T-helper 1 cell treated with Interleukin-12 subunit alpha and Interleukin-12 subunit beta and Interleukin-4 antibody, amounts not matched to agents 30 ng/mL and 1 ng/mL, for 36 hours (primary cell): ENCODE data around the gene CPXM2. TPM values are rescaled to one million over a fixed set of nuclear protein-coding genes. Genes with fewer than 3 reads are reported as not detected.
"Not testable (repeated sequence)": the region's sequence is repeated elsewhere in the genome, so short reads cannot be mapped to it uniquely, and the experiment has no call there.

Experiments
- intact Hi-C: fragments of 100-400 bp; cut with micrococcal nuclease; formaldehyde crosslinking; loops from one replicate; pipeline ENCODE4 v1.15.1; 2024
- total RNA-seq: library from RNA; stranded (reverse); gene quantifications from 2 replicates; pipeline ENCODE4 v1.2.3, GENCODE V29; 2022

The CPXM2 gene
- total RNA-seq, 1 donor from 2014 or later = not detected

GRCh38 chr10:123746942-123747341 lies 144.7 kb downstream of the CPXM2 start:
- intact Hi-C loops = no loop called here

GRCh38 chr10:123746520-123746919 lies 145.1 kb downstream of the CPXM2 start:
- intact Hi-C loops = no loop called here

GRCh38 chr10:123746061-123746460 lies 145.5 kb downstream of the CPXM2 start:
- intact Hi-C loops = no loop called here

GRCh38 chr10:123744224-123744536 lies 147.4 kb downstream of the CPXM2 start:
- intact Hi-C loops = no loop called here

GRCh38 chr10:123743441-123744223 lies 148.0 kb downstream of the CPXM2 start:
- intact Hi-C loops = no loop called here

- intact Hi-C loops = no loop called here
These were observed 148.7 kb downstream of the CPXM2 start for GRCh38 chr10:123742751-123743440.

- intact Hi-C loops = no loop called here
These were observed 149.9 kb downstream of the CPXM2 start for GRCh38 chr10:123741711-123742110.

- intact Hi-C loops = no loop called here
These were observed 150.5 kb downstream of the CPXM2 start for GRCh38 chr10:123741146-123741545.

GRCh38 chr10:123736917-123737316 lies 154.7 kb downstream of the CPXM2 start:
- intact Hi-C loops = not testable (repeated sequence)

GRCh38 chr10:123729523-123729922 lies 162.1 kb downstream of the CPXM2 start:
- intact Hi-C loops = no loop called here

GRCh38 chr10:123726836-123727235 lies 164.8 kb downstream of the CPXM2 start:
- intact Hi-C loops = no loop called here

GRCh38 chr10:123726381-123726780 lies 165.2 kb downstream of the CPXM2 start:
- intact Hi-C loops = no loop called here

- intact Hi-C loops = no loop called here
These were observed 166.9 kb downstream of the CPXM2 start for GRCh38 chr10:123724747-123725146.

GRCh38 chr10:123722351-123722750 lies 169.3 kb downstream of the CPXM2 start:
- intact Hi-C loops = no loop called here

GRCh38 chr10:123721441-123722049 lies 170.1 kb downstream of the CPXM2 start:
- intact Hi-C loops = no loop called here

- intact Hi-C loops = no loop called here
These were observed 171.1 kb downstream of the CPXM2 start for GRCh38 chr10:123720536-123720935.

GRCh38 chr10:123718544-123719060 lies 173.0 kb downstream of the CPXM2 start:
- intact Hi-C loops = no loop called here

GRCh38 chr10:123717336-123717735 lies 174.3 kb downstream of the CPXM2 start:
- intact Hi-C loops = no loop called here

GRCh38 chr10:123715546-123715945 lies 176.1 kb downstream of the CPXM2 start:
- intact Hi-C loops = no loop called here

GRCh38 chr10:123706236-123706635 lies 185.4 kb downstream of the CPXM2 start:
- intact Hi-C loops = no loop called here

- intact Hi-C loops = no loop called here
These were observed 186.8 kb downstream of the CPXM2 start for GRCh38 chr10:123704812-123705211.

GRCh38 chr10:123704076-123704475 lies 187.5 kb downstream of the CPXM2 start:
- intact Hi-C loops = no loop called here
